ENCODE data around the gene MAST3. TPM values are rescaled to one million over a fixed set of nuclear protein-coding genes. Genes with fewer than 3 reads are reported as not detected.

The MAST3 gene
- 4.5 and 5.9 TPM in 2 replicates for total RNA-seq

GRCh38 chr19:18097217-18097992, at the start of gene MAST3:
TSS of gene MAST3 (plus strand) at chr19:18097778. CDS start at chr19:18097793, 15 bp downstream.

GRCh38 chr19:18086590-18087138, 10.9 kb upstream of the MAST3 start, which contains the start of gene IL12RB1:
TSS of gene IL12RB1 (minus strand) at chr19:18086934. CDS start at chr19:18086823, 111 bp downstream.

GRCh38 chr19:18152817-18153555, 55.4 kb downstream of the MAST3 start, which contains the start of gene PIK3R2:
TSS of gene PIK3R2 (plus strand) at chr19:18153163. CDS start at chr19:18155880, 2,717 bp downstream.

DNA sequence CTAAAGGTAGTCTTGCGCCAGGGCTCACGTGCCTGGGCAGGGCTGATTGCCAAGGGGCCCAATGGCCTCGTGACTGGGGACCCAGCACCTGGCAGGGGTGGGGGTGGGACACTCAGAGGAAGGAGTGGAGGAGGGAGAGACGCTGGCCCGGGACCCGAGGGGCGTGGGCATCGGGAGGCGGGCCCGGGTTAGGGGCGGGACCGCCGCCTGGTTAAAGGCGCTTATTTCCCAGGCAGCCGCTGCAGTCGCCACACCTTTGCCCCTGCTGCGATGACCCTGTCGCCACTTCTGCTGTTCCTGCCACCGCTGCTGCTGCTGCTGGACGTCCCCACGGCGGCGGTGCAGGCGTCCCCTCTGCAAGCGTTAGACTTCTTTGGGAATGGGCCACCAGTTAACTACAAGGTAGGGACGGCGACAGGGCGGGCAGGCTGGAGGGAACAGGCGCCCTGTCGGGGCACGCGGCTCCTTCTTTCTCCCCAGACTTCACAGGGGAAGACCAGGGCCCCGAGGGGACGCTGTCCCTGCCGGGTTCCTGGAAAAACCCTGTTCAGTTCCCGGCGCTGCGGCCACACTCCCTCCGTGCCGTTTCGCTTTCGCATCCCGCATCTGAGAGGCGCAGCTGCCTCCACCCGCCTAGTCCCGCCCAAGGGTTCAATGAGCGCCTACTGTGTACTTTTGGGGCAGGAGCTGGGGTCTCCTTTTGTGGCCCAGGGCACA, 76.2 kb downstream of the MAST3 start, which contains the start of gene IFI30:
Gene IFI30, plus strand, starts transcription at position 242 of the 717 bp plus-strand sequence. Its CDS starts 29 bp downstream, at position 271.

DNA sequence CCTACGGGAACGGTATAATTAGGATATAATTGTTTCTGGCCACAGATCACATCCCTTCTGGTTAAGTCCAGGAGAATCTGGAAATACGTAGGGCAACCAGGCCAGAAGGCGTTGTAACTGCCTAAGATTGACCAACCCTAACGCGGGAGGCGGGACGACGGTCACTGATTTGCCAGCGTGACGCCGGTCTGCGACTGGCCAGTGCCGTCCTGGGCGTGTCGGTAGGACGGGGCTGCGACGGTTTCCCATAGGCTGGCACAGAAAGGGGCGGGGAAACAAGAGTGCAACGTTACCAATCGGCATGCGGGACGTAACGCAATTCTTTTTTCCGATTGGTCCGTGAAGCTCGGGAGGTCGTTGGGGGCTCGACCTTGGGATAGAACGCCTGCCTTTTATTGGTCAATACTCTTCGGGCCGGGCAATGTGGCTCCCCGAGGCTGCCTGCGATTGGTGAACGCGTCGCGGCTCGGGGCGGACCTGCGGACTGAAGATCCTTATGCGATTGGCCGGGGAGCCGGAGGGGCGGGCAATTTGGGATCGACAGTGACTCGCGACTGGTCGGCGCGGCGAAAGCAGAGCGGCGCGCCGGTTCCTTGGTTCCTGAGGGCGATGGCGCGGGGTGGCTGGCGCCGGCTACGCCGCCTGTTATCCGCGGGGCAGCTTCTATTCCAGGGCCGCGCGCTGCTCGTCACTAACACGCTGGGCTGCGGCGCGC, 95.3 kb downstream of the MAST3 start, which contains the start of gene MPV17L2:
Gene MPV17L2, plus strand, starts transcription at position 546 of the 715 bp plus-strand sequence. Its CDS starts 64 bp downstream, at position 610.

Other genes with a start within 250 kb of the MAST3 start
- gene JAK3, start 249.8 kb upstream of the MAST3 start, total RNA-seq, result 2.7 and 3.4 TPM in 2 replicates
- 611 and 1,014 TPM in 2 replicates for gene RPL18A, start 237.9 kb upstream of the MAST3 start, total RNA-seq
- gene SLC5A5, start 225.8 kb upstream of the MAST3 start, total RNA-seq, result not detected in 2 replicates
- 21.1 and 46.0 TPM in 2 replicates for gene CCDC124, start 164.8 kb upstream of the MAST3 start, total RNA-seq
- not detected in 2 replicates for gene KCNN1, start 130.7 kb upstream of the MAST3 start, total RNA-seq
- 6.8 and 7.2 TPM in 2 replicates for gene ARRDC2, start 89.6 kb upstream of the MAST3 start, total RNA-seq
- under 0.01 and 0.09 TPM in 2 replicates for gene IL12RB1, start 10.8 kb upstream of the MAST3 start, total RNA-seq
- gene PIK3R2, start 55.4 kb downstream of the MAST3 start, total RNA-seq, result 21.7 and 53.9 TPM in 2 replicates
- 4.8 and 5.3 TPM in 2 replicates for gene IFI30, start 76.0 kb downstream of the MAST3 start, total RNA-seq
- 13.2 and 19.6 TPM in 2 replicates for gene MPV17L2, start 95.4 kb downstream of the MAST3 start, total RNA-seq
- gene RAB3A, start 106.3 kb downstream of the MAST3 start, total RNA-seq, result 3.6 and 4.0 TPM in 2 replicates
- gene PDE4C, start 128.7 kb downstream of the MAST3 start, total RNA-seq, result 1.4 and 4.2 TPM in 2 replicates
- gene IQCN, start 176.7 kb downstream of the MAST3 start, total RNA-seq, result 0.30 and 0.32 TPM in 2 replicates
- gene JUND, start 183.8 kb downstream of the MAST3 start, total RNA-seq, result 89.7 and 124 TPM in 2 replicates
- 77.5 and 130 TPM in 2 replicates for gene LSM4, start 225.3 kb downstream of the MAST3 start, total RNA-seq
- gene PGPEP1, start 242.8 kb downstream of the MAST3 start, total RNA-seq, result 36.7 and 46.3 TPM in 2 replicates